Measurements from ENCODE around the gene RPL22.
A peak's percentile ranks its signal among the peaks of the same experiment; 100 is the strongest.

RPL22 gene

GRCh38 chr1:6151291-6151822 lies 48.0 kb downstream of the RPL22 start:
- no peak for DNase-seq

- DNase-seq = no peak
Observed at GRCh38 chr1:6150006-6150938, 49.1 kb downstream of the RPL22 start.

GRCh38 chr1:6149597-6149996 lies 49.8 kb downstream of the RPL22 start:
- no peak for DNase-seq

GRCh38 chr1:6148497-6149241 lies 50.7 kb downstream of the RPL22 start:
- peak; percentile 24 for DNase-seq

- DNase-seq = no peak
Observed at GRCh38 chr1:6145864-6146410, 53.5 kb downstream of the RPL22 start.

- DNase-seq = no peak
Observed at GRCh38 chr1:6145396-6145750, 54.0 kb downstream of the RPL22 start.

GRCh38 chr1:6144647-6145395 lies 54.6 kb downstream of the RPL22 start:
- no peak for DNase-seq

GRCh38 chr1:6144175-6144574 lies 55.2 kb downstream of the RPL22 start:
- DNase-seq = no peak

GRCh38 chr1:6143395-6143794 lies 56.0 kb downstream of the RPL22 start:
- no peak for DNase-seq

- DNase-seq = no peak
Observed at GRCh38 chr1:6142734-6143133, 56.7 kb downstream of the RPL22 start.

GRCh38 chr1:6142036-6142621 lies 57.3 kb downstream of the RPL22 start:
- no peak for DNase-seq

GRCh38 chr1:6141592-6141991 lies 57.8 kb downstream of the RPL22 start:
- no peak for DNase-seq

GRCh38 chr1:6140413-6140812 lies 59.0 kb downstream of the RPL22 start:
- DNase-seq = no peak

GRCh38 chr1:6137758-6138157 lies 61.6 kb downstream of the RPL22 start:
- DNase-seq = no peak

- no peak for DNase-seq
Observed at GRCh38 chr1:6136516-6137220, 62.7 kb downstream of the RPL22 start.

Data from activated gamma-delta T cell (primary cell).